Astrocyte of the spinal cord (primary cell): ENCODE results near the gene CEP72.

Experiments
- DNase-seq: peaks from one replicate; pipeline ENCODE4 v3.0.0; 2011; ENCODE audit warnings: low read depth, low spot score
- H3K4me3 ChIP-seq: 2 replicates; pipeline ENCODE4 v1.5.1; 2011; ENCODE audit warnings: low read depth, mild to moderate bottlenecking, low read length, moderate library complexity
- in situ Hi-C: cut with HindIII; loops from 2 replicates; pipeline ENCODE4 v1.10.0; 2017; ENCODE audit warnings: low sequenced_read_pairs
- TF ChIP-seq, protein P1 (sequence below): IDR thresholded peaks from 2 replicates; pipeline ENCODE4 v1.5.1; 2012; ENCODE audit warnings: low read depth, mild to moderate bottlenecking, low read length, inconsistent platforms

Gene CEP72

DNA sequence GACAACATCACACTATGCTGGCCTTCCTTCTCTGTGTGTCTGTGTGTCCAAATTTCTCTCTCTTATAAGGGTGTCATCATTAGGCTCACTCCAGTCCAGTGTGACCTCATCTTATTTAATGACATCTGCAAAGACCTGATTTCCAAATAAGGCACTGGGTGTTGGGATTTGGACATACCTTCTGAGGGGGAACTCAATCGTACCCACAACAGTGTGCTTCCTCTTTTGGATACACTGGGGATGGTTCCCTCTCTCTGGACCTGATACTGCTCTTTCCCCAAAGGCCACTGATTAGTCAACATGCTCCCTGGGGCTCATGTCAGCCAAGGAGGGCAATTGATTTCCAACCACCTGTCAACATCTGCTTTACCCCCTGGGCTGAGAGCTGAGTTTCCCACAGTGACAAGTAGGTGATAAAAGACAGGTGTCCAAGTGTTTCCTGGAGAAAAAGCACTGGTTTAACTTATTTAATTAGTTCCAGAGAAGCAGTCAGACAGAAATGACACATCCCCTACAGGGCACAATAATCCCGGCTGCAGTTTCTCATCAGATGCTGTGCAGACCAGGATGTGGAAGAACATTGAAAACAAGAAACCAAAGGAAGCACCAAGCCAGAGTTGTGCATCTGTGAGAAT lies 17.8 kb upstream of the CEP72 start:
- TF ChIP-seq, protein P1, sequence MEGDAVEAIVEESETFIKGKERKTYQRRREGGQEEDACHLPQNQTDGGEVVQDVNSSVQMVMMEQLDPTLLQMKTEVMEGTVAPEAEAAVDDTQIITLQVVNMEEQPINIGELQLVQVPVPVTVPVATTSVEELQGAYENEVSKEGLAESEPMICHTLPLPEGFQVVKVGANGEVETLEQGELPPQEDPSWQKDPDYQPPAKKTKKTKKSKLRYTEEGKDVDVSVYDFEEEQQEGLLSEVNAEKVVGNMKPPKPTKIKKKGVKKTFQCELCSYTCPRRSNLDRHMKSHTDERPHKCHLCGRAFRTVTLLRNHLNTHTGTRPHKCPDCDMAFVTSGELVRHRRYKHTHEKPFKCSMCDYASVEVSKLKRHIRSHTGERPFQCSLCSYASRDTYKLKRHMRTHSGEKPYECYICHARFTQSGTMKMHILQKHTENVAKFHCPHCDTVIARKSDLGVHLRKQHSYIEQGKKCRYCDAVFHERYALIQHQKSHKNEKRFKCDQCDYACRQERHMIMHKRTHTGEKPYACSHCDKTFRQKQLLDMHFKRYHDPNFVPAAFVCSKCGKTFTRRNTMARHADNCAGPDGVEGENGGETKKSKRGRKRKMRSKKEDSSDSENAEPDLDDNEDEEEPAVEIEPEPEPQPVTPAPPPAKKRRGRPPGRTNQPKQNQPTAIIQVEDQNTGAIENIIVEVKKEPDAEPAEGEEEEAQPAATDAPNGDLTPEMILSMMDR, result no peak
- no peak for DNase-seq
- H3K4me3 ChIP-seq, result no peak overlapping the region
- in situ Hi-C loops, result no loop called here

- DNase-seq, result no peak
- in situ Hi-C loops, result no loop called here
- no peak overlapping the region for H3K4me3 ChIP-seq
- TF ChIP-seq, protein P1, result no peak
Measured at GRCh38 chr5:595285-595875, 16.8 kb upstream of the CEP72 start.

- no peak overlapping the region for H3K4me3 ChIP-seq
- TF ChIP-seq, protein P1, result no peak
- in situ Hi-C loops, result no loop called here
- DNase-seq, result no peak
Measured at GRCh38 chr5:597871-598563, 14.1 kb upstream of the CEP72 start.

GRCh38 chr5:598564-598890 lies 13.6 kb upstream of the CEP72 start:
- TF ChIP-seq, protein P1, result no peak
- DNase-seq, result no peak
- in situ Hi-C loops, result no loop called here
- no peak overlapping the region for H3K4me3 ChIP-seq

- in situ Hi-C loops, result no loop called here
- DNase-seq, result no peak
Measured at GRCh38 chr5:600886-601541, 11.1 kb upstream of the CEP72 start.

DNA sequence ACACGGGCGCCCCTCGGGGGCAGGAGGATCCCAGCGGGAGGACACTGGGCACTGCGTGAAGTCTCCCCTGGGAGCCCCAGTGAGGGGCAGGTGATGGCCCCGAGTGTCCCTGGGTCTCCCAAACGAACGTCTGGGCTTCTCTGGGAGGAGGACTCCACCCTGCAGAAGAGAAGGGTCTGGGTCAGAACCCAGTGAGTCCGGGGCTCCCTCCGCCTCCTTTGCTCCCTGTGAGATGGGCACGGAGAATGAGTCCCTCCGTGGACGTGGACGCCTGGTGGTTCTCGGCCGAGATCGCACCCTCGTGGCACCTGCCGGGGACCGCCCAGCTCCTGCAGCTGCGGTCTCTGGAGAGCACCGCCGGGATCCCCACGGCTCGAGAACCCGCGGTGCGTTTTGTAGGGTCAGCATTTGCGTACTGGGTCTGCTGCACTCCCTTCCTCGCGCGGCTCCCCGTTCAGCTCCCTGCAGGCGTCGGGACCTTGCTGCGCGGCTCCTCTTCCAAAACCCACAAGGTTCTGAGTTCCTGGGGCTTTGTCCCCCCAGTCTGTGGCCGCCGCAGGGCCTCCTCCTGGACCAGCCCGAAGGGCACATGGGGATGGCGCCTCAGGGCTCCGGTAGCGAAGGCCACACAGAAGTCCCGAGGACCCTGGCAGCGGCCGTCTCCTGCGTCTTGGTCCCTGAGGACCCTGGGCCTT lies 10.2 kb upstream of the CEP72 start:
- in situ Hi-C loops, result no loop called here
- TF ChIP-seq, protein P1, result no peak
- no peak overlapping the region for H3K4me3 ChIP-seq
- no peak for DNase-seq

More at GRCh38 chr5:600886-601541, 11.1 kb upstream of the CEP72 start:
- H3K4me3 ChIP-seq, result no peak overlapping the region
- TF ChIP-seq, protein P1, result no peak
